ENCODE results near the gene STT3B. TPM values are rescaled to one million over a fixed set of nuclear protein-coding genes. Genes with fewer than 3 reads are reported as not detected.

STT3B gene
- total and polyA plus RNA-seq, 12 donors: 37.7 to 113 (median 92.3) TPM

- ATAC-seq (no peak), DNase-seq (no peak)
- Histone ChIP-seq H3K27ac (peak overlapping the region in 7 of 10 donors; percentile 62 to 86 (median 79)), H3K4me3 (peak overlapping the region in 1 of 10 donors; percentile 3), H3K4me1 (peaks cover 2 to 51% (median 34%) of the 10 kb centered on the region in 9 donors), H3K27me3 (no peaks in the 10 kb centered on the region), H3K9me3 (peaks cover 0 to 17% (median 0%) of the 10 kb centered on the region in 11 donors), H3K36me3 (peaks cover 0 to 35% (median 5%) of the 10 kb centered on the region in 9 donors)
- TF ChIP-seq, protein P1, sequence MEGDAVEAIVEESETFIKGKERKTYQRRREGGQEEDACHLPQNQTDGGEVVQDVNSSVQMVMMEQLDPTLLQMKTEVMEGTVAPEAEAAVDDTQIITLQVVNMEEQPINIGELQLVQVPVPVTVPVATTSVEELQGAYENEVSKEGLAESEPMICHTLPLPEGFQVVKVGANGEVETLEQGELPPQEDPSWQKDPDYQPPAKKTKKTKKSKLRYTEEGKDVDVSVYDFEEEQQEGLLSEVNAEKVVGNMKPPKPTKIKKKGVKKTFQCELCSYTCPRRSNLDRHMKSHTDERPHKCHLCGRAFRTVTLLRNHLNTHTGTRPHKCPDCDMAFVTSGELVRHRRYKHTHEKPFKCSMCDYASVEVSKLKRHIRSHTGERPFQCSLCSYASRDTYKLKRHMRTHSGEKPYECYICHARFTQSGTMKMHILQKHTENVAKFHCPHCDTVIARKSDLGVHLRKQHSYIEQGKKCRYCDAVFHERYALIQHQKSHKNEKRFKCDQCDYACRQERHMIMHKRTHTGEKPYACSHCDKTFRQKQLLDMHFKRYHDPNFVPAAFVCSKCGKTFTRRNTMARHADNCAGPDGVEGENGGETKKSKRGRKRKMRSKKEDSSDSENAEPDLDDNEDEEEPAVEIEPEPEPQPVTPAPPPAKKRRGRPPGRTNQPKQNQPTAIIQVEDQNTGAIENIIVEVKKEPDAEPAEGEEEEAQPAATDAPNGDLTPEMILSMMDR (IDR thresholded peaks at IDR 0.05): no peak
- WGBS, 2 donors: 82 to 85% methylated on average over 2 of the region's 2 CpGs
- intact Hi-C loops (cut with DNase I): no loop called here
Measured at GRCh38 chr3:31581660-31582059, 48.9 kb downstream of the STT3B start.

DNA sequence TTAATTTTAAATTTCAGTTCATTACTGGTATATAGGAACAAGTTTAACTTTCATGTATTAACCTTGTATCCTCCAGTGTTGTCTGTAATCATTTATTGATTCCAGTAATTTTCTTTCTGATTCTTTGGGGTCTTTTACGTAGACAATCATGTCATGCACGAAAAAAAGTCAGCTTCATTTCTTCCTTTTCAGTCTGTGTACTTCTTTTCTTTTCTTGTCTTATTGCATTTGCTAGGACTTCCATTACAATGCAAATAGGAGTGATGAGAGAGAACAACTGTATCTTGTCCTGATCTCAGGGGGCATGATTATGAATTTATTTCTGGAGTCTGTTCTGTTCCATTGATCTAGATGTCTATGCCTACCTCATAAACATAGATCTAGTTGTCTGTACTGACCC lies 56.5 kb downstream of the STT3B start:
- intact Hi-C loops (cut with DNase I): no loop called here
- WGBS, 2 donors: 98 to 100% methylated on average over 2 of the region's 2 CpGs
- no peak for ATAC-seq
- no peak overlapping the region for H3K4me3 ChIP-seq
- peaks cover 0 to 4% (median 0%) of the 10 kb centered on the region in 9 donors for H3K4me1 ChIP-seq
- H3K36me3 ChIP-seq: peaks cover 0 to 77% (median 7%) of the 10 kb centered on the region in 9 donors
- TF ChIP-seq, protein P1 (IDR thresholded peaks at IDR 0.05): no peak
- no peak for DNase-seq
- peaks cover 0 to 67% (median 23%) of the 10 kb centered on the region in 11 donors for H3K9me3 ChIP-seq
- H3K27ac ChIP-seq: no peak overlapping the region
- no peaks in the 10 kb centered on the region for H3K27me3 ChIP-seq

- WGBS, 2 donors: 93% methylated on average over 1 of the region's 1 CpG
- Histone ChIP-seq H3K9me3 (peaks cover 0 to 62% (median 23%) of the 10 kb centered on the region in 11 donors), H3K4me3 (no peak overlapping the region), H3K27me3 (no peaks in the 10 kb centered on the region), H3K36me3 (peaks cover 0 to 90% (median 8%) of the 10 kb centered on the region in 9 donors), H3K27ac (no peak overlapping the region), H3K4me1 (peaks cover 0 to 4% (median 0%) of the 10 kb centered on the region in 9 donors)
- TF ChIP-seq, protein P1 (IDR thresholded peaks at IDR 0.05): no peak
- intact Hi-C loops (cut with DNase I): no loop called here
- DNase-seq: no peak
- ATAC-seq: no peak
Measured at GRCh38 chr3:31590650-31591049, 57.9 kb downstream of the STT3B start.

DNA sequence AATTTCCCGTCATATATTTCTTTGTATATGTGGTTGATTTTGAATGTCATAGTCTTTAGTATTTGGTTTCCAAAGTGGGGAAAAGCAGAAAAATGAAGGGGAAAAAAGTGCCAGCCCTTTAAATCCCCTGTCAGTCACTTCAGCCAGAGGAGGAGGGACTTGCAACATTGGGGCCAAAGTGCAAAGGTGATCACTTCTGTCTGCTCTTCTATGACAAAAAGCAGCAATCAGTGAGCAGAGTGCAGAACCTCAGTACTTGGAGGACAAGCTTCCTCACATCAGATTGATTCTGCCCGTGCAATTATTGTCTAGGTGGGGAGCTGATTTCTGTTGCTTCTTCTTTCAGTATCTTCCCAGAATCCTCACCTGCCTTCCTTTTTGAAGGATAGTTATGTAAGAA lies 60.0 kb downstream of the STT3B start:
- Histone ChIP-seq H3K9me3 (peaks cover 0 to 58% (median 23%) of the 10 kb centered on the region in 11 donors), H3K27me3 (no peaks in the 10 kb centered on the region), H3K4me3 (no peak overlapping the region), H3K27ac (no peak overlapping the region), H3K36me3 (peaks cover 0 to 79% (median 8%) of the 10 kb centered on the region in 9 donors), H3K4me1 (peaks cover 0 to 11% (median 0%) of the 10 kb centered on the region in 9 donors)
- TF ChIP-seq, protein P1 (IDR thresholded peaks at IDR 0.05): no peak
- no peak for DNase-seq
- no peak for ATAC-seq
- WGBS, 2 donors: 92 to 98% methylated on average over 2 of the region's 2 CpGs
- intact Hi-C loops (cut with DNase I): no loop called here
